SK-N-SH (cell line): ENCODE measurements around the gene BRWD1. TPM values are rescaled to one million over a fixed set of nuclear protein-coding genes. Genes with fewer than 3 reads are reported as not detected.

Experiments used
- CTCF ChIA-PET: fragments of 300-600, 350-600 bp; formaldehyde crosslinking; extraction: SDS; loops from one replicate; lab custom pipeline; 2021; lab: Yijun Ruan, JAX
- POLR2A ChIA-PET: fragments of 350-600 bp; sonication (Branson Sonifier 250); formaldehyde crosslinking; extraction: SDS; loops from one replicate; lab custom pipeline; 2020; ENCODE audit warnings: antibody characterized with exemption, inconsistent platforms; lab: Yijun Ruan, JAX
- DNase-seq: peaks from one replicate; pipeline ENCODE4 v3.0.0; 2012
- H2AFZ ChIP-seq: fragments of 200-600 bp; sonication (generic); 2 replicates; pipeline ENCODE4 v1.8.1; 2016; ENCODE audit warnings: antibody characterized with exemption, mild to moderate bottlenecking, low read depth
- H3F3A ChIP-seq: fragments of 200-600 bp; sonication (generic); replicated peaks from 2 replicates; pipeline ENCODE3; 2016; ENCODE audit warnings: antibody characterized with exemption, mild to moderate bottlenecking; ENCODE audit not compliant: insufficient read depth
- H3K27ac ChIP-seq, 2 experiments: fragments of 200-500 bp in 1 of 2; fragments of 200-600 bp in 1 of 2; sonication (Bioruptor generic) in 1 of 2; sonication (generic), shearing (Covaris generic) in 1 of 2; 2 replicates each; pipeline versions ENCODE4 v1.5.1 to v1.6.1; 2014 to 2016; ENCODE audit warnings: low read depth in 2 of 2, inconsistent platforms in 1 of 2, low read length in 1 of 2, mild to moderate bottlenecking in 1 of 2, mixed read lengths in 1 of 2
- H3K27me3 ChIP-seq: fragments of 200-600 bp; sonication (generic), shearing (Covaris generic); 2 replicates; pipeline ENCODE4 v1.6.1; 2016; ENCODE audit warnings: mixed run types; ENCODE audit not compliant: insufficient read depth
- H3K36me3 ChIP-seq, 2 experiments: fragments of 200-500 bp in 1 of 2; fragments of 200-600 bp in 1 of 2; sonication (Bioruptor generic) in 1 of 2; sonication (generic) in 1 of 2; replicated peaks in 1 of 2; 2 replicates each; pipeline versions ENCODE3 to v1.5.1; 2014 to 2016; ENCODE audit warnings: low read length in 1 of 2, mild to moderate bottlenecking in 1 of 2; ENCODE audit not compliant: insufficient read depth in 2 of 2, control insufficient read depth in 1 of 2
- H3K4me1 ChIP-seq, 2 experiments: fragments of 200-500 bp in 1 of 2; fragments of 200-600 bp in 1 of 2; sonication (Bioruptor generic) in 1 of 2; sonication (generic), shearing (Covaris generic) in 1 of 2; 2 replicates each; pipeline versions ENCODE4 v1.5.1 to v1.6.1; 2014 to 2016; ENCODE audit warnings: low read depth in 1 of 2, low read length in 1 of 2, mixed run types in 1 of 2; ENCODE audit not compliant: insufficient read depth in 2 of 2, control insufficient read depth in 1 of 2
- H3K4me2 ChIP-seq: fragments of 200-600 bp; sonication (generic), shearing (Covaris generic); 2 replicates; pipeline ENCODE4 v1.6.1; 2017; ENCODE audit warnings: mixed run types
- H3K4me3 ChIP-seq, 2 experiments: fragments of 200-500 bp in 1 of 2; fragments of 200-600 bp in 1 of 2; sonication (Bioruptor generic) in 1 of 2; sonication (generic), shearing (Covaris generic) in 1 of 2; 2 replicates each; pipeline versions ENCODE4 v1.5.1 to v1.8.1; 2014 to 2016; ENCODE audit warnings: low read depth in 2 of 2, inconsistent platforms in 1 of 2, low read length in 1 of 2, mild to moderate bottlenecking in 1 of 2, mixed read lengths in 1 of 2, moderate library complexity in 1 of 2
- H3K79me2 ChIP-seq: fragments of 200-600 bp; sonication (generic); 2 replicates; pipeline ENCODE4 v1.8.1; 2017; ENCODE audit warnings: mild to moderate bottlenecking; ENCODE audit not compliant: insufficient read depth
- H3K9ac ChIP-seq: fragments of 200-600 bp; sonication (generic); 2 replicates; pipeline ENCODE4 v1.6.1; 2017; ENCODE audit warnings: mixed run types
- H3K9me2 ChIP-seq: fragments of 200-600 bp; sonication (generic); 2 replicates; pipeline ENCODE4 v1.6.1; 2017; ENCODE audit warnings: mixed run types
- H3K9me3 ChIP-seq: fragments of 200-600 bp; sonication (generic); 2 replicates; pipeline ENCODE4 v1.6.1; 2017; ENCODE audit warnings: mixed run types, mild to moderate bottlenecking, moderate library complexity
- H4K20me1 ChIP-seq: fragments of 200-600 bp; sonication (generic); 2 replicates; pipeline ENCODE4 v1.6.1; 2017; ENCODE audit warnings: mild to moderate bottlenecking, mixed run types; ENCODE audit not compliant: insufficient read depth
- CHD2 ChIP-seq: fragments of 150-350 bp; IDR thresholded peaks from 2 replicates; pipeline ENCODE4 v1.6.1; 2018; ENCODE audit warnings: low read length; ENCODE audit not compliant: partially characterized antibody
- ELF1 ChIP-seq: IDR thresholded peaks from 2 replicates; pipeline ENCODE4 v1.4.0; 2012
- EP300 ChIP-seq, 2 experiments: IDR thresholded peaks; 2 replicates each; pipeline versions ENCODE4 v1.4.0 to v1.6.1; 2012; ENCODE audit warnings: borderline replicate concordance in 1 of 2, low read depth in 1 of 2, low read length in 1 of 2
- GATA2 ChIP-seq: sonication (generic); formaldehyde crosslinking; IDR thresholded peaks from 2 replicates; pipeline ENCODE4 v1.5.0; 2020; ENCODE audit warnings: mild to moderate bottlenecking, missing genetic modification reagents
- JUND ChIP-seq: IDR thresholded peaks from 2 replicates; pipeline ENCODE4 v1.4.0; 2012
- MEF2A ChIP-seq: IDR thresholded peaks from 2 replicates; pipeline ENCODE4 v1.4.0; 2012; ENCODE audit warnings: low read depth, borderline replicate concordance
- MXI1 ChIP-seq: IDR thresholded peaks from 2 replicates; pipeline ENCODE4 v1.6.1; 2012; ENCODE audit warnings: mild to moderate bottlenecking, low read depth, low read length, improper control_type of control experiment
- NRF1 ChIP-seq: IDR thresholded peaks from 2 replicates; pipeline ENCODE4 v1.6.1; 2012; ENCODE audit warnings: low read depth, mild to moderate bottlenecking, low read length
- RAD21 ChIP-seq: IDR thresholded peaks from 2 replicates; pipeline ENCODE4 v1.6.1; 2012; ENCODE audit warnings: mild to moderate bottlenecking, low read length
- RCOR1 ChIP-seq: fragments of 150-350 bp; IDR thresholded peaks from 2 replicates; pipeline ENCODE4 v1.6.1; 2017; ENCODE audit warnings: antibody characterized with exemption, low read length
- RFX5 ChIP-seq: IDR thresholded peaks from 2 replicates; pipeline ENCODE4 v1.6.1; 2012; ENCODE audit warnings: mild to moderate bottlenecking, improper control_type of control experiment, low read length
- SIN3A ChIP-seq: IDR thresholded peaks from 2 replicates; pipeline ENCODE4 v1.6.1; 2012; ENCODE audit warnings: low read depth, mild to moderate bottlenecking, low read length, moderate library complexity, borderline replicate concordance
- SMC3 ChIP-seq: IDR thresholded peaks from 2 replicates; pipeline ENCODE4 v1.6.1; 2012; ENCODE audit warnings: low read depth, low read length, improper control_type of control experiment
- TCF12 ChIP-seq: IDR thresholded peaks from 2 replicates; pipeline ENCODE4 v1.4.0; 2012
- TEAD4 ChIP-seq: IDR thresholded peaks from 2 replicates; pipeline ENCODE4 v1.4.0; 2012; ENCODE audit warnings: mild to moderate bottlenecking, borderline replicate concordance; ENCODE audit not compliant: insufficient read depth
- YY1 ChIP-seq: IDR thresholded peaks from 2 replicates; pipeline ENCODE4 v1.4.0; 2012; ENCODE audit warnings: low read depth, mild to moderate bottlenecking
- WGBS: methylation state at CpG from one replicate; pipeline ENCODE4 v1.1.6; 2017; ENCODE audit warnings: low lambda C conversion rate; 5-methylcytosine and 5-hydroxymethylcytosine counted together
- polyA plus RNA-seq, 3 experiments: library from polyadenylated mRNA; depleted of rRNA; stranded (reverse); fragments of >200 nt; gene quantifications; 2 replicates each; pipeline ENCODE4 v1.2.3, GENCODE V29; 2012
- TF ChIP-seq, protein P1 (sequence below): IDR thresholded peaks from 2 replicates; pipeline ENCODE4 v1.4.0; 2012; ENCODE audit warnings: low read depth, borderline replicate concordance
- TF ChIP-seq, protein P2 (sequence below): fragments of 200-600 bp; sonication (generic); IDR thresholded peaks from 2 replicates; pipeline ENCODE4 v1.6.1; 2017; ENCODE audit warnings: antibody characterized with exemption, mild to moderate bottlenecking, moderate library complexity
- TF ChIP-seq, protein P3 (sequence below): IDR thresholded peaks from 2 replicates; pipeline ENCODE4; 2012

Gene BRWD1
- polyA plus RNA-seq, 1 of the 3 experiments (the other 2 are of a cell fraction), result 7.9 TPM

DNA sequence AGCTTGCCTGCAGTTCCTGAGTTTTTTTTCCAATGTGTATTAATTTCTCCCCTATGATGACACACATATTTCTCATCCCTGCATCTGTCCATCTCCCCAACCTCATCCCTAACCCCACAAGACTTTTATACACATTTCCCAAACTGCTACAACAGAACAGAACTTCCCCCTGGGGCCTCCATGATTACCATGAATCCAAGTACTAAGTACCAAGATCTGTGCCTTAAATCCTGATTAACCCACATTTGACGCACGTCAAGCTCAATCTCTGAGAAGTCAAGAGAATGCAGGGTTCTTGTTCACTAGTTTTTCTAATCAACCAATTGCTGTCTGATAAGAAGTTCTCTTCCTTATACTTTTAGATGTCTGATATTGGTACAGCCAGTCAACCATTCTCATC is 25.8 kb upstream of the BRWD1 start:
- Histone ChIP-seq H3K4me3 (no peak overlapping the region), H3K36me3 (peaks cover 24 to 31% of the 10 kb centered on the region in 2 experiments), H3K27me3 (no peaks in the 10 kb centered on the region), H3K4me1 (no peaks in the 10 kb centered on the region), H3F3A (peaks cover 31% of the 10 kb centered on the region), H3K4me2 (no peak overlapping the region), H3K79me2 (peaks cover 7% of the 10 kb centered on the region; the same call in 1 of the 2 replicates), H3K9ac (no peak overlapping the region), H4K20me1 (peaks cover 8% of the 10 kb centered on the region), H3K27ac (no peak overlapping the region), H3K9me3 (no peaks in the 10 kb centered on the region), H2AFZ (no peak overlapping the region), H3K9me2 (no peaks in the 10 kb centered on the region)
- ChIA-PET CTCF (interaction anchor here (1.3 kb wide), 1 partner anchor 24 kb away, joined by 3 read pairs; no protein-coding TSS in a partner anchor), POLR2A (interaction anchor here (1.7 kb wide), 1 partner anchor 9 kb away, joined by 10 read pairs; the partner anchor contains the start of gene HMGN1)
- no peak for TF ChIP-seq SMC3
- DNase-seq, result no peak
- WGBS, result 97% methylated on average over 2 of the region's 2 CpGs

DNA sequence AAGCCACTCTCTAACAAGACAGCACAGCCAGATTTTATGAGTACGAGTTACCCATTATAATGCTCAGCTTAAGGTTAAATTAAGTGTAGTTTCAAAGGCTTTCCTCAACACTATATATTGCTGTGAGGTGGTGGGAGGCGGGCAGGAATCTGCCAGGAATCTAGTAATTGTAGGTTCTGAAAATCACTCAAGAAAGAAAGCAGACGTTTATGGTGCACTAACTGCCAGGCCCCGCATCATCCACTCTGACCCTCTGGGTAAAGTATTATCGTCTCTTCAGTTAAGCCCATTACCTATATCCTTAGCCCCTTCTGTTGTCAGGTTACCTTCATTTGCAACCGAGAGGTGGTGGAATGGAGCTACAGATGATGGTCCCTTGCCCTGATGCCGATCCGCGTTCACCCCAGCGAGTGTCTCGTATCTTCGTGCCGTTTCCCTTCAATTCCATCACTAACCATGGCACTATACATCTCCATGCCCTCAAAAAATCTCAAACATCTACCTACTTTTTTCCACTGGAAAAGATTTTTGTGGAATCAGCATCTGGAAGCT is 23.1 kb upstream of the BRWD1 start:
- H3K79me2 ChIP-seq, result no peaks in the 10 kb centered on the region
- H2AFZ ChIP-seq, result no peak overlapping the region
- CTCF ChIA-PET, result interaction anchor here (0.9 kb wide), 1 partner anchor 22 kb away, joined by 3 read pairs; no protein-coding TSS in a partner anchor

DNA sequence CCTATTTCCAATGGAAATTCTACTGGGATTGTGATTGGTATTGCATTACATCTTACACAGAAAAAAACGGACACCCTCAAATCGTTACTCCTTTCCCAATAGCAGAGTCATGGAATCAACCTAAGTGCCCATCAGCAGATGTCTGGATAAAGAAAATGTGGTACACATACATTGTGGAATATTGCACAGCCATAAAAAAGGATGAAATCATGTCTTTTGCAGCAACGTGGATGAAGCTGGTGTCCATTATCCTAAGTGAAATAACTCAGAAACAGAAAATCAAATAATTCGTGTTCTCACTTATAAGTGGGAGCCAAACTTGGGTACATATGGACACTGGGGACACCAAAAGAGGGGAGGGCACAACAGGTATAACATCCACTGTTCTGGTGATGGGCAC is 21.2 kb upstream of the BRWD1 start:
- 81% methylated on average over 4 of the region's 4 CpGs for WGBS
- CTCF ChIA-PET, result no interaction called here
- TF ChIP-seq CHD2 (no peak), RFX5 (no peak), EP300 (IDR thresholded peaks at IDR 0.05; ENCODE audit: borderline replicate concordance in 1 of 2, low read depth in 1 of 2, low read length in 1 of 2) (no peak), RAD21 (no peak), MXI1 (no peak), JUND (no peak), MEF2A (no peak), SMC3 (no peak), SIN3A (no peak), NRF1 (no peak)
- TF ChIP-seq, protein P1, sequence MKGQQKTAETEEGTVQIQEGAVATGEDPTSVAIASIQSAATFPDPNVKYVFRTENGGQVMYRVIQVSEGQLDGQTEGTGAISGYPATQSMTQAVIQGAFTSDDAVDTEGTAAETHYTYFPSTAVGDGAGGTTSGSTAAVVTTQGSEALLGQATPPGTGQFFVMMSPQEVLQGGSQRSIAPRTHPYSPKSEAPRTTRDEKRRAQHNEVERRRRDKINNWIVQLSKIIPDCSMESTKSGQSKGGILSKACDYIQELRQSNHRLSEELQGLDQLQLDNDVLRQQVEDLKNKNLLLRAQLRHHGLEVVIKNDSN, result no peak
- TF ChIP-seq, protein P2, sequence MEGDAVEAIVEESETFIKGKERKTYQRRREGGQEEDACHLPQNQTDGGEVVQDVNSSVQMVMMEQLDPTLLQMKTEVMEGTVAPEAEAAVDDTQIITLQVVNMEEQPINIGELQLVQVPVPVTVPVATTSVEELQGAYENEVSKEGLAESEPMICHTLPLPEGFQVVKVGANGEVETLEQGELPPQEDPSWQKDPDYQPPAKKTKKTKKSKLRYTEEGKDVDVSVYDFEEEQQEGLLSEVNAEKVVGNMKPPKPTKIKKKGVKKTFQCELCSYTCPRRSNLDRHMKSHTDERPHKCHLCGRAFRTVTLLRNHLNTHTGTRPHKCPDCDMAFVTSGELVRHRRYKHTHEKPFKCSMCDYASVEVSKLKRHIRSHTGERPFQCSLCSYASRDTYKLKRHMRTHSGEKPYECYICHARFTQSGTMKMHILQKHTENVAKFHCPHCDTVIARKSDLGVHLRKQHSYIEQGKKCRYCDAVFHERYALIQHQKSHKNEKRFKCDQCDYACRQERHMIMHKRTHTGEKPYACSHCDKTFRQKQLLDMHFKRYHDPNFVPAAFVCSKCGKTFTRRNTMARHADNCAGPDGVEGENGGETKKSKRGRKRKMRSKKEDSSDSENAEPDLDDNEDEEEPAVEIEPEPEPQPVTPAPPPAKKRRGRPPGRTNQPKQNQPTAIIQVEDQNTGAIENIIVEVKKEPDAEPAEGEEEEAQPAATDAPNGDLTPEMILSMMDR, result no peak

More for the DNA sequence above, 23.1 kb upstream of the BRWD1 start:
- Histone ChIP-seq H3K9ac (no peak overlapping the region), H3K4me2 (no peak overlapping the region), H3K4me3 (no peak overlapping the region), H4K20me1 (no peaks in the 10 kb centered on the region; the same call in 1 of the 2 replicates), H3K27ac (no peak overlapping the region)
- WGBS, result 95% methylated on average over 13 of the region's 13 CpGs
- DNase-seq, result no peak
- TF ChIP-seq GATA2 (CRISPR knock-in tag) (no peak), YY1 (no peak), RCOR1 (no peak), RFX5 (no peak), ELF1 (no peak), RAD21 (no peak), CHD2 (no peak), TCF12 (no peak), TEAD4 (no peak)
- TF ChIP-seq, protein P3, sequence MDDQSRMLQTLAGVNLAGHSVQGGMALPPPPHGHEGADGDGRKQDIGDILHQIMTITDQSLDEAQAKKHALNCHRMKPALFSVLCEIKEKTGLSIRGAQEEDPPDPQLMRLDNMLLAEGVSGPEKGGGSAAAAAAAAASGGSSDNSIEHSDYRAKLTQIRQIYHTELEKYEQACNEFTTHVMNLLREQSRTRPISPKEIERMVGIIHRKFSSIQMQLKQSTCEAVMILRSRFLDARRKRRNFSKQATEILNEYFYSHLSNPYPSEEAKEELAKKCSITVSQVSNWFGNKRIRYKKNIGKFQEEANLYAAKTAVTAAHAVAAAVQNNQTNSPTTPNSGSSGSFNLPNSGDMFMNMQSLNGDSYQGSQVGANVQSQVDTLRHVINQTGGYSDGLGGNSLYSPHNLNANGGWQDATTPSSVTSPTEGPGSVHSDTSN, result no peak
- TF ChIP-seq, protein P1, result no peak
- TF ChIP-seq, all 33 proteins: peak for 0
- Histone ChIP-seq H3K36me3 (peaks cover 7 to 8% of the 10 kb centered on the region in 2 experiments), H3K9me2 (no peaks in the 10 kb centered on the region), H3K27me3 (no peaks in the 10 kb centered on the region), H3F3A (peaks cover 18% of the 10 kb centered on the region), H3K4me1 (no peaks in the 10 kb centered on the region), H3K9me3 (no peaks in the 10 kb centered on the region)
- POLR2A ChIA-PET, result no interaction called here

More for the DNA sequence above, 21.2 kb upstream of the BRWD1 start:
- no peak overlapping the region for H3K9ac ChIP-seq
- H3K27ac ChIP-seq, result no peak overlapping the region
- no peaks in the 10 kb centered on the region for H4K20me1 ChIP-seq
- no peak overlapping the region for H2AFZ ChIP-seq
- H3K9me3 ChIP-seq, result no peaks in the 10 kb centered on the region
- H3K9me2 ChIP-seq, result no peaks in the 10 kb centered on the region
- H3K27me3 ChIP-seq, result no peaks in the 10 kb centered on the region
- no peaks in the 10 kb centered on the region for H3K79me2 ChIP-seq
- no peak for DNase-seq
- POLR2A ChIA-PET, result no interaction called here
- peaks cover 3% of the 10 kb centered on the region for H3F3A ChIP-seq
- H3K4me2 ChIP-seq, result no peak overlapping the region
- H3K4me1 ChIP-seq, result no peaks in the 10 kb centered on the region
- no peak overlapping the region for H3K4me3 ChIP-seq
- H3K36me3 ChIP-seq, result no peaks in the 10 kb centered on the region
